Adrenal gland (tissue), 19 donors: ENCODE data around the gene LILRA6. TPM values are rescaled to one million over a fixed set of nuclear protein-coding genes. Genes with fewer than 3 reads are reported as not detected.
"Not testable (repeated sequence)": the region's sequence is repeated elsewhere in the genome, so short reads cannot be mapped to it uniquely, and the experiment has no call there.

Experiments
- DNase-seq, 7 donors: peaks; one replicate each; pipeline ENCODE4 v3.0.0-alpha.2; 2019 to 2020
- H3K27ac ChIP-seq, 5 donors: fragments of 200-600 bp; sonication (generic) in 4 of 5; 1 replicate in 3 of 5; 2 replicates in 2 of 5; pipeline versions ENCODE4 v1.5.1 to v1.8.0; 2016 to 2020; ENCODE audit warnings: mild to moderate bottlenecking in 1 of 5
- H3K27me3 ChIP-seq: fragments of 200-600 bp; 2 replicates; pipeline ENCODE4 v1.8.0; 2021
- H3K36me3 ChIP-seq, 2 donors: fragments of 200-600 bp; replicated peaks in 1 of 2; 1 replicate in 1 of 2; 2 replicates in 1 of 2; pipeline versions ENCODE4 v1.5.1 to v1.8.0; 2018 to 2022
- H3K4me1 ChIP-seq, 2 donors: fragments of 200-600 bp; replicated peaks in 1 of 2; 1 replicate in 1 of 2; 2 replicates in 1 of 2; pipeline versions ENCODE4 v1.5.1 to v1.8.0; 2018 to 2021
- H3K4me3 ChIP-seq, 4 donors: fragments of 200-600 bp; sonication (generic) in 3 of 4; one replicate each; pipeline ENCODE4 v1.5.1; 2016 to 2018
- H3K9me3 ChIP-seq, 3 donors: fragments of 200-600 bp; sonication (generic) in 1 of 3; replicated peaks in 1 of 3; 1 replicate in 2 of 3; 2 replicates in 1 of 3; pipeline versions ENCODE4 v1.5.1 to v1.8.0; 2016 to 2021
- POLR2A ChIP-seq, 2 donors: fragments of 450-650 bp; IDR thresholded peaks; one replicate each; pipeline ENCODE4 v1.6.1; 2017; ENCODE audit warnings: antibody characterized with exemption in 2 of 2, mild to moderate bottlenecking in 2 of 2, moderate library complexity in 1 of 2
- WGBS, 4 donors: extraction: QIAGEN DNeasy Blood & Tissue Kit in 2 of 4; methylation state at CpG; one replicate each; pipeline versions ENCODE4 v1.1.5 to v1.1.7; 2013 to 2017; 5-methylcytosine and 5-hydroxymethylcytosine counted together
- intact Hi-C, 2 donors: fragments of 100-400 bp; cut with DNase I; formaldehyde crosslinking; loops; one replicate each; pipeline versions ENCODE4 v1.14.1 to v1.15.0; 2022 to 2023
- long read RNA-seq, 10 donors: library from polyadenylated mRNA in 3 of 10; unstranded in 2 of 10; stranded (forward) in 1 of 10; transcript quantifications; one replicate each; pipeline ENCODE4 v2.0.0 and lab custom pipeline, GENCODE V29; 2021 to 2026
- polyA plus RNA-seq, 3 donors: library from polyadenylated mRNA; stranded (reverse); fragments of 200-250 nt in 2 of 3; fragments of 350-450 nt in 1 of 3; fragmentation: Illumina TruSeq in 1 of 3; extraction: RNeasy Lipid Tissue Mini Kit (QIAGEN cat#74804) in 1 of 3; gene quantifications; one replicate each; pipeline ENCODE4 v1.2.3, GENCODE V29; 2013 to 2014
- total RNA-seq, 9 donors: library from RNA; depleted of rRNA in 4 of 9; stranded (reverse); fragments of >200 nt in 4 of 9; fragments of 120-200 nt in 1 of 9; fragmentation: NEBNext Ultra II Directional in 1 of 9; extraction: Animal tissue kit (Norgen Biotek cat#: 25700) in 1 of 9; gene quantifications; one replicate each; pipeline versions ENCODE4 v1.1.0 to v1.2.4, GENCODE V29; 2013 to 2023
- TF ChIP-seq, protein P1 (sequence below), 6 experiments: fragments of 450-650 bp in 4 of 6; fragments of 200-600 bp in 2 of 6; sonication (generic) in 1 of 6; IDR thresholded peaks; 1 replicate in 5 of 6; 2 replicates in 1 of 6; pipeline versions ENCODE4 v1.5.1 to v1.8.0; 2016 to 2021; ENCODE audit warnings: antibody characterized with exemption in 6 of 6, mild to moderate bottlenecking in 2 of 6, moderate library complexity in 1 of 6
- donor health status: healthy with polysubstance abuse.
- donor health status: Bipolar disorder and iron deficiency.
- donor health status: DM: yes; HTN: yes; CAD: no.
- donor health status: DM: no; HTN: no; CAD: no.
- donor health status: DM: no; HTN: no; CAD: no.
- donor health status: DM: yes; HTN: yes; CAD: no.

Gene LILRA6
- total RNA-seq: 1 to 10 TPM in 7 of 9 donors, under 1 TPM in 2; 0.30 to 9.3 (median 5.4) TPM
- polyA plus RNA-seq: 1 to 10 TPM; 2.5 to 8.5 (median 3.9) TPM
- long read RNA-seq, donor 1: 0 reads
- long read RNA-seq, donor 2: 0 reads
- long read RNA-seq, donor 3: 0 reads
- long read RNA-seq, donor 4, partial matches to known transcripts: 1 of 1 reads
- long read RNA-seq, donor 4, other reads (novel, unspliced or antisense): 0 of 1 reads
- long read RNA-seq, donor 5, partial matches to known transcripts: 2 of 8 reads
- long read RNA-seq, donor 5, other reads (novel, unspliced or antisense): 3 of 8 reads
- long read RNA-seq, donor 6, partial matches to known transcripts: 0 of 1 reads
- long read RNA-seq, donor 6, other reads (novel, unspliced or antisense): 0 of 1 reads
- long read RNA-seq, donor 7: 0 reads
- long read RNA-seq, donor 8: 0 reads
- long read RNA-seq, donor 9: 0 reads
- long read RNA-seq, donor 10: 0 reads

DNA sequence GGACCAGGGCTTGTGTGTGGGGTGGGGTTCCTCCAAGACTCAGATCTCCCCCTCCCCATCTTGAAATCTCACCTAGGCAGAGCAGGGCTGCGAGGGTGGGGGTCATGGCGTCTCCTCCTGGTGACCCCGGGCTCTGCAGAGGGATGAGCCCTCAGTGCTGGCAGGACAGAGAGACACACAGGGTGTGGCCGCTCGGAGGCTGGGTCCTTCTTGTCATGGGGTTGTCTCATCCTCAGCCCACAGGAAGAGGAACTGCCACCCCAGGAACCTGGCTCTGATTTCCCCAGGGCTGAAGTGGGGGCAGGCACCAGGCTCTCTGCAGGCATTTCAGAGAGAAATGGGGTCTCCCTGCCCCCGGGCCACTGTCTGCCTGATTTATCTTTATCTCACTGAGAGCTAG is at the start of gene LILRA6:
Gene LILRA6, minus strand, starts transcription at position 145 of the 400 bp plus-strand sequence.
- H3K9me3 ChIP-seq, H3K4me1 ChIP-seq, H3K4me3 ChIP-seq, H3K36me3 ChIP-seq, H3K27ac ChIP-seq, H3K27me3 ChIP-seq, intact Hi-C loops: not testable (repeated sequence)
- WGBS, 4 donors: 47% methylated on average over 6 of the region's 6 CpGs; no CpG with 5 or more reads in 3 of the 4 donors
- peak in 1 of 7 donors; percentile 56 for DNase-seq

DNA sequence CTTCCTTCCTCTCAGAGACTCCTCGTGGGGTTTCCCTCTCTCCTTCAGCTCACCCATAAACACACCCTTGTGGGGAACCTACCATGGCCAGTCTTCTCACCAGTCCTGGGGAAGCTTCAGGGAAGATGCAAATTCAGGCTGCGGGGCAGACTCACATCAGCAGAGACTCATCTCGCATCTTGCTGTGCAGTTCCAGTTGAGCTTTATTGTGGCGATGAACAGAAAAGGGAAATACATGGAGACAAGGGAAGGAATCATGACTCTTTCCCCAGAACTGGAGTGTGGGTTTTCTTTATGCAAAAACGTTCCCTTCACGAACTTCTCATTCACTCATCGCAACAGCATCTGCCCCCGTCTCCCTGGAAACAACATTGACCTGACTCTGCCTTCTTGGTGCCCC is 46.6 kb upstream of the LILRA6 start:
- H3K4me1 ChIP-seq, H3K9me3 ChIP-seq, DNase-seq, H3K27ac ChIP-seq, H3K27me3 ChIP-seq, H3K4me3 ChIP-seq, intact Hi-C loops, H3K36me3 ChIP-seq: not testable (repeated sequence)
- WGBS, 4 donors: 33 to 50% (median 46%) methylated on average over 8 of the region's 8 CpGs

DNA sequence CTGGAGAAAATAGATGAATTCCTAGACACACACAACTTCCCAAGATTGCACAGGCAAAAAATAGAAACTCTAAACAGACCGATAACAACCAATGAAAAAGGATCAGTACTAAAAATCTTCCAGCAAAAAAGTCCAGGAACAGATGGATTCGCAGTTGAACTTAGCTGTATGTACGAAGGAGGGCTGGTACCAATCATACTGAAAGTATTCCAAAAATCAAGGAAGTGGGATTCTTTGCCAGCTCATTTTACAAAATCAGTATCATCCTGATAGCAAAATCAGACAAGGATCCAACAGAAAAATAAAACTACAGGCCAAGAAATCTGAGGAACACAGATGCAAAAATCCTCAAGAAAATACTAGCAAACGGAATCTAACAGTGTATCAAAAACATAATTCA is 44.9 kb upstream of the LILRA6 start:
- TF ChIP-seq, protein P1, sequence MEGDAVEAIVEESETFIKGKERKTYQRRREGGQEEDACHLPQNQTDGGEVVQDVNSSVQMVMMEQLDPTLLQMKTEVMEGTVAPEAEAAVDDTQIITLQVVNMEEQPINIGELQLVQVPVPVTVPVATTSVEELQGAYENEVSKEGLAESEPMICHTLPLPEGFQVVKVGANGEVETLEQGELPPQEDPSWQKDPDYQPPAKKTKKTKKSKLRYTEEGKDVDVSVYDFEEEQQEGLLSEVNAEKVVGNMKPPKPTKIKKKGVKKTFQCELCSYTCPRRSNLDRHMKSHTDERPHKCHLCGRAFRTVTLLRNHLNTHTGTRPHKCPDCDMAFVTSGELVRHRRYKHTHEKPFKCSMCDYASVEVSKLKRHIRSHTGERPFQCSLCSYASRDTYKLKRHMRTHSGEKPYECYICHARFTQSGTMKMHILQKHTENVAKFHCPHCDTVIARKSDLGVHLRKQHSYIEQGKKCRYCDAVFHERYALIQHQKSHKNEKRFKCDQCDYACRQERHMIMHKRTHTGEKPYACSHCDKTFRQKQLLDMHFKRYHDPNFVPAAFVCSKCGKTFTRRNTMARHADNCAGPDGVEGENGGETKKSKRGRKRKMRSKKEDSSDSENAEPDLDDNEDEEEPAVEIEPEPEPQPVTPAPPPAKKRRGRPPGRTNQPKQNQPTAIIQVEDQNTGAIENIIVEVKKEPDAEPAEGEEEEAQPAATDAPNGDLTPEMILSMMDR (IDR thresholded peaks at IDR 0.05): no peak
- no peak for TF ChIP-seq POLR2A (IDR thresholded peaks at IDR 0.05)
- Histone ChIP-seq H3K27ac (no peak overlapping the region), H3K9me3 (no peaks in the 10 kb centered on the region), H3K4me1 (no peaks in the 10 kb centered on the region), H3K4me3 (no peak overlapping the region), H3K36me3 (no peaks in the 10 kb centered on the region), H3K27me3 (no peaks in the 10 kb centered on the region)
- no peak for DNase-seq
- intact Hi-C loops: no loop called here
- 61 to 71% (median 65%) methylated on average over 4 of the region's 4 CpGs for WGBS, 4 donors

DNA sequence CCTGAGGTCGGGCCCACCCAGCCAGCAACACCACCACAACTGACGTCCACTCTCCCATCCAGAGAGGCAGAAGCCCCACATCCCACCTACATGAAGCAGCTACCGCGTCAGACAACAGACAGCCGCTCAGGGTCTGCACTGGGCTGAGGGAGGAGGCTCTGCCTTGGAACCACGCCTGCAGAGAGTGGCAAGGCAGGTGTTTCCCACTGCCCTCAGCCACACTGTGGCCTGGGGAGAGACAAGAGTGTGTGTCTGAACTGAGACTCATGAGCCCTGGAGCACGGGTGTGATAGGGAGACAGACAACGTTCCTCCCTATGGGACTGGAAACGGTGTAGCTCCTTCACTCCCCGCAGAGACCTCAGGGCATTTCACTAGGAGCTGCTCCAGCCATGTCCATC is 43.7 kb upstream of the LILRA6 start:
- 20 to 75% (median 68%) methylated on average over 1 to 10 of the region's 10 CpGs; no CpG with 5 or more reads in 1 of the 4 donors for whole genome bisulfite sequencing, 4 donors
- H3K4me3 ChIP-seq, H3K27me3 ChIP-seq, H3K9me3 ChIP-seq, intact Hi-C loops, H3K36me3 ChIP-seq, H3K4me1 ChIP-seq, H3K27ac ChIP-seq: not testable (repeated sequence)
- peak in 1 of 7 donors; percentile 29 for DNase-seq

DNA sequence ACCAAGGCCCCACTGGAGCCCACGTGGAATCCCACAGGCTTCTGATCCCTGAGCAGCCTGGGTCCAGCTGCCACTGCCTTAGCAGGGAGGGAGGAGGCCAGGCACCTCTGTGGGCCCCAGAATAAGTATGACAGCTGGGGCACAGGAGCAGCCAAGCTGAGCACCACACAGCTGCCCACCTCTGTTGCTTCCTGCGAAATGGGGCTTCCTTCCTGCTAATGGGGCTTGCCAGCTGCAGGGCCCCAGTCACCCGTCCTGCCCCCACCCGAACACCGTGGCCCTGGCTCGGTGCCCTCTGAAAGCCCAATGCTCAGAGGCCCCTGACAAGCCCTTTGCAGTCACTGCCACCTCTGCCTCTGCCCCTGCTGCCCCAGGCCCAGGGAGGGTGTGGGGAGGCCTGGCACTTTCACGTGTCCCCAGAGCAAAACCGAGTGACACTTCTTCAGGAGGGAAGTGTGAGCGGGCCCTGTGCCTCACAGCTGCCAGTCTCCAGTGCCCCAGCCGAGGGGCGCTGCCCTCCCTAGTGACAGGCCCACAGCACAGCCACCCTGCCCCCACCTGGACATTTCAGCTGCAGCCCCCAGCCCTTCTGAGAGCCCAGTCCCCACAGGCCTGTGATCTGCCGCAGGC is 43.0 kb upstream of the LILRA6 start:
- intact Hi-C loops, H3K9me3 ChIP-seq, H3K36me3 ChIP-seq, H3K27me3 ChIP-seq, H3K4me1 ChIP-seq, H3K27ac ChIP-seq, H3K4me3 ChIP-seq: not testable (repeated sequence)
- peak in 1 of 7 donors; percentile 30 for DNase-seq
- 50 to 72% (median 60%) methylated on average over 1 to 11 of the region's 12 CpGs for WGBS, 4 donors

DNA sequence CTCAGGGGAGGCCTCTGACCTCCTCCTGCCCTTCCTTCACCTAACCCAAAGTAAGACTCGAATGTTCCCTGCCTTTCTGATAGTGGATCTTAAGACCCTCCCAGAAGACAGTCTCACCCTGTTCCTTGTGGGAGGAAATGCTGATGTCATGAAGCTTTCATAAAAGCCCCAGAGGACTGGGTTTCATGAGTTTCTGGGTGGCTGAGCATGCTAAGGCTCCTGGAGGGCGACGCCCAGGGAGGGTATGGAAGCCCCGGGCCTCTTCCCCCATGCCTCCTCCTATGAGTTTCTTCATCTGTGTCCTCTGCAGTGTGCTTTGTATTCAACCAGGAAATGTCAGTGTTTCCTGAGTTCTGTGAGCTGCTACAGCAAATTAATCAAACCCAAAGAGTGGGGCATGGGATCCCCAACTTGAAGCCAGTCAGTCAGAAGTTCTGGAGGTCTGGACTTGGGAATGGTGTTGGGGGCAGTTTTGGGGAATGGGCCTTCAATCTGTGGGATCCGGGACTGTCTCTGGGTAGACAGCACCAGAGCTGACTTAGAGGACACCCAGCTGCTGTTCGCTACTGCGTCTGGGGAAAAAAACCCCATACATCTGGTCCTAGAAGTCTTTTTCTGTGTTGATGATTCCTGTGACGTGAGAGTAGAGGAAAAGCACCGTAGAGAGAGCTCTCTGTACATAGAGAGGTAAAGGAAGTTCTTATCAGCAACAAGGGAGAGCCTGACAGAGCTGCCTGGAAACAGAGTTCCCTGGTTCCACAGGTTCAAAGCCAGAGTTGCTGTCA is 40.3 kb upstream of the LILRA6 start:
- no peaks in the 10 kb centered on the region for H3K4me1 ChIP-seq
- no peaks in the 10 kb centered on the region for H3K36me3 ChIP-seq
- no peak overlapping the region for H3K4me3 ChIP-seq
- intact Hi-C loops: no loop called here
- WGBS, 4 donors: 34 to 65% (median 54%) methylated on average over 6 to 9 of the region's 9 CpGs
- H3K27ac ChIP-seq: no peak overlapping the region
- no peaks in the 10 kb centered on the region for H3K9me3 ChIP-seq
- H3K27me3 ChIP-seq: peaks cover 7% of the 10 kb centered on the region
- TF ChIP-seq, protein P1 (IDR thresholded peaks at IDR 0.05): no peak
- no peak for TF ChIP-seq POLR2A (IDR thresholded peaks at IDR 0.05)
- peak in 1 of 7 donors; percentile 7 for DNase-seq

DNA sequence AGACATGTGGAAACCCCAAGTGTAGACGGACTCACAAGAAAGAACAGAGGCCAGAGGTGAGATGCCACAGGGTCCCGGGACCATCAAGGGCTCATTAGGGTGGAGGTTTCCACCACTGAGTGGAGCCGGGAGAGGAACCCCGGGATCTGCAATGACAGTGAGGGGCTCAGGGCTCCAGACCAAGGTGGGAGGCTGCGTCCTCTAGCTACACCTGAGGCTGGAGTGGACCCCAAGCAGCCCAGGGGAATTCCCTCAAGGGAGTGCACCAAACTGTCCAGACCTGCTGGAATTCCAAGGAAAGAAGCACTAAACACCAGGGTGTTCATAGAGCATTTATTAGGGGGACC is 39.1 kb upstream of the LILRA6 start:
- H3K4me3 ChIP-seq, H3K36me3 ChIP-seq, intact Hi-C loops, H3K4me1 ChIP-seq, H3K27ac ChIP-seq, H3K9me3 ChIP-seq: not testable (repeated sequence)
- DNase-seq: peak in 1 of 7 donors; percentile 14
- WGBS, 4 donors: 72 to 75% (median 73%) methylated on average over 3 to 5 of the region's 5 CpGs
- peaks cover 11% of the 10 kb centered on the region for H3K27me3 ChIP-seq
